Activated naive CD4-positive, alpha-beta T cell treated with anti-CD3 and anti-CD28 coated beads, Interleukin-2, amount 50 U/mL, for 24 hours (primary cell): Measurements from ENCODE around the gene CTSV.
A peak's percentile ranks its signal among the peaks of the same experiment; 100 is the strongest.
"Not testable (repeated sequence)": the region's sequence is repeated elsewhere in the genome, so short reads cannot be mapped to it uniquely, and the experiment has no call there.

ENCODE experiments used
- H3K27ac Mint-ChIP-seq: one replicate; pipeline ENCODE4 v1.8.0; 2021; ENCODE audit warnings: mild to moderate bottlenecking, mixed read lengths
- H3K27me3 Mint-ChIP-seq: one replicate; pipeline ENCODE4 v1.8.0; 2021; ENCODE audit warnings: mixed read lengths
- H3K36me3 Mint-ChIP-seq: one replicate; pipeline ENCODE4 v1.8.0; 2021; ENCODE audit warnings: mixed read lengths
- H3K4me1 Mint-ChIP-seq: one replicate; pipeline ENCODE4 v1.8.0; 2021; ENCODE audit warnings: mixed read lengths
- H3K4me3 Mint-ChIP-seq: one replicate; pipeline ENCODE4 v1.8.0; 2021; ENCODE audit warnings: mild to moderate bottlenecking, mixed read lengths
- H3K9me3 Mint-ChIP-seq: one replicate; pipeline ENCODE4 v1.8.0; 2021; ENCODE audit warnings: mixed read lengths

The CTSV gene

DNA sequence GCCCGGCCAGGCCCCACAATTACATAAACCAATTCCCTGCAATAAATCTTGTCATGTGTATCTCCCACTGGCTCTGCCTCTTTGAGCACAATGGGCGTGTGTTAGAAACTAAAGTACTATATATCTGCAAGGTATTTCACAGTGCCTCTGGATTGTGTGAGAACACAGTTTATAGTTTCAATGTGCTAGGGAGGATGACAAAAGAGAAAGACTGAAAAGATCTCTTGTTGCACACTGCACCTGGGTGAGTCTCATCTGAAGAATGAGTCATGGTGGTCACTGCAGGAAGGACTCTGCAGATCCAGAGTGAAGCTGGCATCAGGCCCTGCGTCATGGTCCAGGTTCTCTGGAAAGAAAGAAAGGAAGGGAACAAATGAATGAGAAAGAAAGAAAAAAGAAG is 20.7 kb upstream of the CTSV start:
- H3K27ac Mint-ChIP-seq = peak overlapping the region; percentile 87
- peaks cover 12% of the 10 kb centered on the region for H3K4me1 Mint-ChIP-seq
- H3K27me3 Mint-ChIP-seq = peaks cover 5% of the 10 kb centered on the region
- no peaks in the 10 kb centered on the region for H3K9me3 Mint-ChIP-seq
- no peak overlapping the region for H3K4me3 Mint-ChIP-seq
- H3K36me3 Mint-ChIP-seq = no peaks in the 10 kb centered on the region

DNA sequence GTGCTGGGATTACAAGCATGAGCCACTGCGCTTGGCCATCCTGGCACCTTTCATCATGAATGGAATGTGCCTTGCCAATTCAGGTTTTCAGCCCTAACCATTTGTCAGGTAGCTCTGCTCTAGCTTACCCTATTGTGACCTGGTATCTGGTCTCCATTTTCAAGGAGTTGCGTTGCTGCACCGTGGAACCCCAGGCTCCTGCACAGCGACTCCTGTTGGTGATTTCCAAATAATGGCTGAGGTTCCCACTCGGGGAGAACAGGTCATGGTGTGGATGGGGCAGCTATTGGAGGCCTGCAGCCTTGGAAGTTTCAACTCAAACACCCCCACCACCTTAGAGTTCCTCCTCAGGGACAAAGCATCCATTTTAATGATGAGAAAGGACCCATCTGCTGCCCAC is 18.7 kb upstream of the CTSV start:
- Mint-ChIP-seq H3K4me3 (no peak overlapping the region), H3K27me3 (peaks cover 6% of the 10 kb centered on the region), H3K27ac (no peak overlapping the region), H3K4me1 (peaks cover 9% of the 10 kb centered on the region), H3K9me3 (no peaks in the 10 kb centered on the region), H3K36me3 (no peaks in the 10 kb centered on the region)

DNA sequence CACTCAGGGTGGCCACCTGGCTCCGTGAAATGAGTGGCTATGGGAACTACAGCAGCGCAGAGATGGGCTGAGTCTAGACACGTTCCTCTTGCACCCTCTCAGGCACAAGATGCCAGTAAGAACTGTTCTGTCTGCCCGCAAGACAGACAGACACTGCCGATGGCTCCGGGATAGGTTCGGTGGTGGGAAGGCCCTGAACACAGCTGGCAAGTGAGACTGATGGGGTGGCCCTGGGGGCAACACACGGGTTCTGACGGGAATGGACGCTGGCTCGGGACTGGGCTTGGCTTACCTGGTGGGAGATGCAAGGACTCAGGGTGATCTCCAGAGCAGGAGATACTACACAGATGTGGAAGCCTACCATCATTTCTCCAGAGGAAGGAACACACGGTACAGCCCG is 16.9 kb upstream of the CTSV start:
- H3K4me1 Mint-ChIP-seq, H3K9me3 Mint-ChIP-seq, H3K27ac Mint-ChIP-seq, H3K4me3 Mint-ChIP-seq, H3K36me3 Mint-ChIP-seq: not testable (repeated sequence)
- peaks cover 15% of the 10 kb centered on the region for H3K27me3 Mint-ChIP-seq

DNA sequence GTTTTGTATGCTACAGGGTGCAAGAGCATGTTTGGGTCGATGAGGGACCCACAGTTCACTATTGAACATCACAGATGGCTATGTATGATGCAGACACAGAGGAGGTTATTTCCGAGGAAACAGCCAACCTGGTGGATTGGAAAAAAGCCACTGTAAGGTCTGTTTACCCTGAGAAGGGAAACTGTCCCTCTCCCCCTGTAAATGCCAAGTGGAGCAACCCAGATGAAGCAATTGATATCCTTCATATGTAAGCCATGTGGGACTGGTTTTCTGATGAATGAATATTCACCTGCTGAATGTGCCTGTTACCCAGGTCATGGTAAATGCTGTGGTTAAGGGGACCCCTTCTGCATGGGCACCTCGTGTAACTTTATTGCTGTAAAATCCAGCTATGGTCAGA is 14.8 kb upstream of the CTSV start:
- peaks cover 14% of the 10 kb centered on the region for H3K27me3 Mint-ChIP-seq

DNA sequence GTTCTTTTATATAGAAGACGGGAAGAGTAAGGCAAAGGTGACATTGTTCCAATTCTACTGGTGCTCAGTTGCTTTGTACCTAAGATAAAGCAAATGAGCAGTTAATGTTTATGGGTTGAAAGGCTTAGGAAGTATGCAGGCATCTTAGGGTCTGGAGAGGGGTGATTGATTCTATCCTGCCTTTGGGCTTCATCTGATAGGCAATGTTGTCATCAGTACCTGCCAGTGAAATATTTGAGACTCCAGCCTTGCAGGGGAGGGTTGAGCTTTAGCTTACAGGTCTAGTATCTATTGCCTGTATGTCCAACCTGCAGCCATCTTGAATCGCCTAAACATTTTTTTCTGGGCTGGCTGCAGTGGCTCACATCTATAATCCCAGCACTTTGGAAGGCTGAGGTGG is 13.8 kb upstream of the CTSV start:
- H3K4me1 Mint-ChIP-seq = no peaks in the 10 kb centered on the region
- peaks cover 14% of the 10 kb centered on the region for H3K27me3 Mint-ChIP-seq
- H3K36me3 Mint-ChIP-seq = no peaks in the 10 kb centered on the region
- no peak overlapping the region for H3K4me3 Mint-ChIP-seq
- H3K27ac Mint-ChIP-seq = no peak overlapping the region
- no peaks in the 10 kb centered on the region for H3K9me3 Mint-ChIP-seq

More for the DNA sequence above, 14.8 kb upstream of the CTSV start:
- H3K9me3 Mint-ChIP-seq = no peaks in the 10 kb centered on the region
- no peaks in the 10 kb centered on the region for H3K4me1 Mint-ChIP-seq
- H3K4me3 Mint-ChIP-seq = no peak overlapping the region
- H3K27ac Mint-ChIP-seq = no peak overlapping the region
- no peaks in the 10 kb centered on the region for H3K36me3 Mint-ChIP-seq

DNA sequence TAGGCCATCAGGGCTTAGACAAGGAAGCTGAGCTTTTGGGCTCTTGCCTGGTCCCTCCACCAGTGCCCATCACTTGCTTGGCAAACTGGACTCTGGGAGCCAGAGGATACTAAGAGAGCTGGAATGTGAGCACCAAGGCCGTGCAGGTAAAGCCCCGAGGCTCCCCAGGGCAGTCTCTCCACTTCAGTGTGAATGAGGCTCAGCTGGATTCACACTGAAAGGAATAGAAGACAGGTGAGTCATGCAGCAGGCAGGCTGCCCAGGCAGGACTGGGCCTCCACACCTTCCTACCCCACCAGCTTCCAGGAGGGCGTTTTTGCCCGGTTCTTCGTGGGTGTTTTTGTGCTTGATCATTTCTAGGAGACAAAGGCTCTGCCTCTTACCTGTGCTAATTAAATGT is 7.3 kb upstream of the CTSV start:
- Mint-ChIP-seq H3K36me3 (no peaks in the 10 kb centered on the region), H3K4me3 (no peak overlapping the region), H3K4me1 (no peaks in the 10 kb centered on the region), H3K27ac (no peak overlapping the region), H3K27me3 (peaks cover 29% of the 10 kb centered on the region), H3K9me3 (no peaks in the 10 kb centered on the region)

DNA sequence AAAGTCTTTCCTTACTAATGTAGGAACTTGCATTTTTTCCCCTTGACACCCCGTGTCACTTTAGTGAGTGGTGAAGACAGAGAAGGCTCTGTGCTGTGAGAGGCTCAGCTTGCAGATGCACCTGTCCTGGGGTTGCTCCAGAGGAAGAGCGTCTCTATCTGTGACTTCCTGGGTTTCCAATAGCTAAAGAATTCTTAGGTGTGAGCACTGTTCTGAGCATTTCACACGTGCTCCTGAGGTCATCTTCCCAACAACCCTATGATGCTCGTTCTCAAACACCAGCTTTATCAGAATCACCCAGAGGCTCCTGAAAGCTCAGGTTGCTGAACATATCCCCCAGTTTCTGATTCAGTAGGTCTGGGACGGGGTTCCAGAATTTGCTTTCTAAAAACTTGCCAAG is 6.4 kb upstream of the CTSV start:
- Mint-ChIP-seq H3K27ac (no peak overlapping the region), H3K27me3 (peaks cover 27% of the 10 kb centered on the region), H3K36me3 (no peaks in the 10 kb centered on the region)

DNA sequence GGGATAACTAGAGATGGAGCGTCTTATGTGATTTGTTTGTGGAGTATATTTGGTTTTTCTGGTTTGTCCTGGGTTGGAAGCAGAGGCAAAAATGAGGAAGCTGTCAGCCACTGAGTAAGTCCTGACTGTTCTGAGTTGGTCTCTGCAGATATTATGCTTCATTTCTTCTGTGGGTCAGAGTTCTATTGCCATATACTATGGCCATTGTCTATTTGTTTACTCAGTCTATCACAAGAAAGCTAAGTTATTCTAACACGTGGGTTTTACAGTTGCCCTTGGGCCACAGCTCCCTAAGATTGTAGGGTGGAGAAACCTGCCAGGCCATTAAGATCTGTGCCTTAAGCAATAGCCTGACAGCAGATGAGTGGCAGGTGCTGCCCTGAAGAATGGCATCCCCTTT is 3.0 kb upstream of the CTSV start:
- Mint-ChIP-seq H3K36me3 (no peaks in the 10 kb centered on the region), H3K9me3 (no peaks in the 10 kb centered on the region), H3K4me3 (no peak overlapping the region), H3K4me1 (peaks cover 3% of the 10 kb centered on the region), H3K27ac (no peak overlapping the region), H3K27me3 (peaks cover 41% of the 10 kb centered on the region)

More for the DNA sequence above, 6.4 kb upstream of the CTSV start:
- Mint-ChIP-seq H3K9me3 (no peaks in the 10 kb centered on the region), H3K4me3 (no peak overlapping the region), H3K4me1 (no peaks in the 10 kb centered on the region)

DNA sequence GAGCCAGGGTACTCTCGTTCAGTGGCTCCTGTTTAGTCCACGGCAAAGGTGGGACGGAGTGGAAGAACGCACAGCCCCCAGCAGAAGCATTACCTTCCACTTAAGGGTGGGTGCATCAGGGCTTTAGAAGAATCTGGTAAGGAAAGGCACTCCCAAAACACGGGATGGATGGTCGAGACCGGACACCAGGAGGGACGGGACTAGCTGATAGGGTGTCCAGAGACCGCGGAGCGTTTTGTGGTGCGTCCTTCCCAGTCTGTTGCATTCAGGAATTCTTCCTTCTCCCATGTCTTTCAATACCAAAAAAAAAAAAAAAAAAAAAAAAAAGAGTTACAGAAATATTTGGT is 545 bp upstream of the CTSV start:
- H3K27me3 Mint-ChIP-seq = peaks cover 35% of the 10 kb centered on the region

DNA sequence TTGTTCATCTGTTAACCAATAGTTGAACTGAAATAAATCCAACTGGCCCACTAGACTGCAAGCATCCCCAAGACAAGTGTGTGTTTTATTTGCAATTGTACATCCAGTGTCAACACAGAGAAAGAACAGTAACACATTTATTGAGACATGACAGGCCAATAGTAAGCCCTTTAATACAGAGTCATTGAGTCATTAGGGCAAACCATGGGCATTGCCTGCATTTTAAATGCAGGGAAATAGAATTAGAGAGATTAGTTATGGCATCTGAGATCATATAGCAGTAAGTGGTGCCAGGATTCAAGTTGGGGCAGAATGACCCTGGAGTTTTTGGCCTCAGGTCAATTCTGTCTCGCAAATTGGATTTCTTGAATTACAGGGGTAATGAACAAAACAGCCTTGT is 15.4 kb downstream of the CTSV start:
- not testable (repeated sequence) for H3K27me3 Mint-ChIP-seq, H3K4me1 Mint-ChIP-seq, H3K36me3 Mint-ChIP-seq, H3K4me3 Mint-ChIP-seq, H3K27ac Mint-ChIP-seq, H3K9me3 Mint-ChIP-seq

More for the DNA sequence above, 545 bp upstream of the CTSV start:
- Mint-ChIP-seq H3K36me3 (no peaks in the 10 kb centered on the region), H3K4me1 (peaks cover 3% of the 10 kb centered on the region), H3K9me3 (no peaks in the 10 kb centered on the region), H3K27ac (no peak overlapping the region), H3K4me3 (peak overlapping the region; percentile 82)

DNA sequence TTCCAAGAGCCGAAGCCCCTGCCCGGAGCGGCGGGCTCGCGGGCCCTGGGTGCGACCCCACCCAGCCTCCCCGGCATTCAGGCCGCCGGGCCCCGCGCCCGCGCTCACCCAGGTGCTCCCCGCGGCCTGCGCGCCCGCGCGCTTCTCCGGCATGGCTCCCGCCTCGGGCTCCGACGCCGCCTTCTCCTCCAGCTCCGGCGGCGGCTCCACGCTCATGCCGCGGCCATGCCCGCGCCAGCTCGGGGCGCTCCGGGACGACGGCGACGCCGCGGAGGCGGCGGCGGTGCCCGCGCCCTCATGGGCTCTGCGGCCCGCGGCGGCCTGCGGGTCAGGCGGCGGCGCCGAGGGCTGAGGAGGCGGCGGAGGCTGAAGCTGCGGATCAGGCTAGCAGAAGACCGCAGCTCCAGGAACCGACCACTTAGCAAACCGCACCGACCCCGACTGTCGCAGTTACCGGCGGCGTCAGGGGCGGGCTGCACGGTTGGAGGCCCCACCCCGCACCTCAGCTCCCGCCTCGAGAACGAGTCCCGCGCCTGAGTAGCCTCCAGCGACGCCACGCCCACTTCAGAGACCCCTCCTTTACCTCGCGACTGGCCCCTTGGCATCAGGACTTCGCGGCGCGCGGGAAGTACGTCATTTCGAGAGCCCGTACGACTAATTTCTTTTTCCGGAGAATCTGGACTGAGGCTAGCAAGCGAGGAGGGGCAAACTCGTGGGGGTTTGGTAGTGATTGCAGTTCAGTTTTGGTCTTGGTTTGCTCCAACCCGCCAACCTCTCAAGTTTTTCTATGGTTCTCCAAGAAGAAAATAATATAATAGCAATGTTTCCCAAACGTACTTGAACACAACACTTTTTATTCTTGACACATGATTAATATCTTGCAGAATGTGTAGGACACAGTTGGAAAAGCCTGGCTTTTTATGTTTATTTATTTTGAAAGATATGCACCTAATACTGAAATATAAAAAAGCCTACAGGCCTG is 25.5 kb downstream of the CTSV start:
- H3K36me3 Mint-ChIP-seq, H3K27me3 Mint-ChIP-seq, H3K9me3 Mint-ChIP-seq: not testable (repeated sequence)
- peak overlapping the region; percentile 95 for H3K27ac Mint-ChIP-seq
- H3K4me3 Mint-ChIP-seq = peak overlapping the region; percentile 91
- H3K4me1 Mint-ChIP-seq = peaks cover 11% of the 10 kb centered on the region

DNA sequence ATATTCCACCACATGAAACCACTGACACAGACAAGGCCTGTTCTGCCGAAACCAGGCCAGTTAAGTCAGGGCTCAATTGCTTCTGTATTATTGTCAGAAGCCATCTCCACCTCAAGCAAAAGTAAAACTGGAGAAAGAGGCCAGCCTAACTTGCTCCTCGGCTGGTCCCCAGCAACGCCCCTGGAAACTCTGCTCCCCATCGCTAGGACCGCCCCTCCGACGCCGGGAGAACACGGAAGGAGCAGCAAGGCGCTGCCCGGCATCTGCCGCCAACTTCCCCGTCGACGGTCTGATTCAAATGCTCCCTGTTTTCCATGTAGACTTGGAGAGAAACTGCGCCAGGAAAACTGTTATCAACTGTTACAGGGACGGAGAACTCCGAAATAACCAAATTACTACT is 26.3 kb downstream of the CTSV start:
- H3K36me3 Mint-ChIP-seq, H3K9me3 Mint-ChIP-seq, H3K27me3 Mint-ChIP-seq: not testable (repeated sequence)
- Mint-ChIP-seq H3K27ac (peak overlapping the region; percentile 68), H3K4me1 (peaks cover 11% of the 10 kb centered on the region), H3K4me3 (peak overlapping the region; percentile 90)

DNA sequence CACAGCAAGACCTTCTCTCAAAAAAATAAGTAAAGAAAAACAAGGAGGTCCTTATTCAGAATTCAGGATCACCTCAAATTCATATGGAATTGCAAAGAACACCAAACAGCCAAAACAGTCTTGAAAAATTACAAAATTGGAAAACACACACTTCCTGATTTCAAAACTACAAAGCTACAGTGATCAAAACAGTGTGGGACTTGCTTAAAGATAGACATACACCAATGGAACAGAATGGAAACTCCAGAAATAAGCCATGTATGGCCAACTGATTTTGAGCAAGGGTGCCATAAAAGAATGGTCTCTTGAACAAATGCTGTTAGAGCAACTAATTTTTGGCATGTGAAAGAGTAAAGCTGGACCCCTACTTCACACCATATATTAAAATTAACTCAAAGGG is 36.7 kb downstream of the CTSV start:
- H3K36me3 Mint-ChIP-seq, H3K4me3 Mint-ChIP-seq, H3K9me3 Mint-ChIP-seq, H3K27ac Mint-ChIP-seq, H3K27me3 Mint-ChIP-seq: not testable (repeated sequence)
- peaks cover 57% of the 10 kb centered on the region for H3K4me1 Mint-ChIP-seq

DNA sequence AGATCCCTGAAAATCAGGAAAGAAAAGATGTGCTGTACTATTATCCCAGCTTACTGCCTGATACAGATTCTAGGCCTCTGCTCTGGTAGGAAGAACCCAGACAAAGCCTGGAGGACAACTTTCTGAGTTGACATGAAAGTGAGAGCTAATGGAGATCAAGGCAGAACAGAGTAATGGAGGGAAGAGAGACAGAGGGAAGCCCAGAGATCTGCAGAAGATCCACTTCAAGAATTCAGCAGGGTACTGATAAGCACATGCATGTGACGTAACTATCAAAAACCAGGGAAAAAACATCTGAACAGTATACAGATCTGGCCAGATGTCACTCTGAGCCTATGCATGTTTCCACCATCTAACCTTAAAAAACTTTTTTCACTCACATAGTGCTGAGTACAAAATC is 37.6 kb downstream of the CTSV start:
- not testable (repeated sequence) for H3K9me3 Mint-ChIP-seq, H3K4me3 Mint-ChIP-seq, H3K27me3 Mint-ChIP-seq, H3K36me3 Mint-ChIP-seq, H3K27ac Mint-ChIP-seq
- H3K4me1 Mint-ChIP-seq = peaks cover 60% of the 10 kb centered on the region

DNA sequence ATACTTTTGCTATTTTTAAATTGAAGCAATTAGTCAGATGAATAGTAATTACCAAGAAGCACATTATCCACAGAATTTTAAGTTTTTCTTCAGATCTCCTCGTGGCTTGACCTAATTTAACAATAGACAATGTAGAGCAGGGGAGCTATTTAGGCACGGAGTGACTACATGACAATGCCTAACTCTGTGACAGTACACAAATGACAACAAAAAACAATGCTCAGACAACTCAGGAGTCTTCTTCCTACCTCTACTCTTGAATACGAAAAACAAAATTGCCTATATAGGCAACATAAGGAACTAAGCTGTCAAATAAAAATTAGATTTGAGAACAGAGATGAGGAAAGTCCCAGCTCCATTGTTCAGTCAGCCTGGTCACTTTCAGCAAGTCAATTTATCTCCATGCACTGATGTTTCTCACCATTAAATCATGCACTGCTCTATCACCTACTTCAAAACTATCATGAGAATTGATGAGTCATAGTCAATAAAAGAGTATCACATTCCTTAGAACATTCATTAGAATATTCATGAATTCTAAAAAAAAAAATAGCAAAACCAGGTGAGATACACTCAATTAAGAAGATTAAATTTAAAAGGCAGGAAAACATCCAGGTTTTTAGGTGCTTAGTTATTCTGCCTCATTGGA is 38.7 kb downstream of the CTSV start:
- Mint-ChIP-seq H3K4me3 (peak overlapping the region; percentile 37), H3K27ac (peak overlapping the region; percentile 75), H3K4me1 (peaks cover 56% of the 10 kb centered on the region)
- H3K36me3 Mint-ChIP-seq, H3K9me3 Mint-ChIP-seq, H3K27me3 Mint-ChIP-seq: not testable (repeated sequence)

DNA sequence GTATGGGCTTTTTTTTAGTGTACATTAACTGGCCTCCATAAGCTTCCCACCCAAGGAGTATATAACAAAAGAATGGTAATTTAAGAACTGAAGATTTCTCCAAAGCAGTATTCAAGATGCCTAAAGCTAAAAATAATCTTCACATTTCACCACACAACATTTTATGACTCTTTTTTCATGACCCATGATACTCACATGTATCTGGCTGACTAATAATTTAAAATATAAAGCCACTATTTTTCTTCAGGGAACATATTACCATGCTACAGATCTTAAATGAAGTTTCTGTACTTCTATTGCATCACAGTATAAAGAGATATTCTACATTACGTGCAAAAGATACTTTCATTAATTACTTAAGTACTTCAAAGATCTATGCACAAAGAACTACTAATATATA is 39.2 kb downstream of the CTSV start:
- H3K36me3 Mint-ChIP-seq, H3K9me3 Mint-ChIP-seq, H3K4me3 Mint-ChIP-seq, H3K27me3 Mint-ChIP-seq: not testable (repeated sequence)
- Mint-ChIP-seq H3K27ac (peak overlapping the region; percentile 65), H3K4me1 (peaks cover 56% of the 10 kb centered on the region)
